ENCODE measurements around the gene F7. TPM values are rescaled to one million over a fixed set of nuclear protein-coding genes. Genes with fewer than 3 reads are reported as not detected.

The F7 gene
- total RNA-seq, result not detected in 2 replicates

DNA sequence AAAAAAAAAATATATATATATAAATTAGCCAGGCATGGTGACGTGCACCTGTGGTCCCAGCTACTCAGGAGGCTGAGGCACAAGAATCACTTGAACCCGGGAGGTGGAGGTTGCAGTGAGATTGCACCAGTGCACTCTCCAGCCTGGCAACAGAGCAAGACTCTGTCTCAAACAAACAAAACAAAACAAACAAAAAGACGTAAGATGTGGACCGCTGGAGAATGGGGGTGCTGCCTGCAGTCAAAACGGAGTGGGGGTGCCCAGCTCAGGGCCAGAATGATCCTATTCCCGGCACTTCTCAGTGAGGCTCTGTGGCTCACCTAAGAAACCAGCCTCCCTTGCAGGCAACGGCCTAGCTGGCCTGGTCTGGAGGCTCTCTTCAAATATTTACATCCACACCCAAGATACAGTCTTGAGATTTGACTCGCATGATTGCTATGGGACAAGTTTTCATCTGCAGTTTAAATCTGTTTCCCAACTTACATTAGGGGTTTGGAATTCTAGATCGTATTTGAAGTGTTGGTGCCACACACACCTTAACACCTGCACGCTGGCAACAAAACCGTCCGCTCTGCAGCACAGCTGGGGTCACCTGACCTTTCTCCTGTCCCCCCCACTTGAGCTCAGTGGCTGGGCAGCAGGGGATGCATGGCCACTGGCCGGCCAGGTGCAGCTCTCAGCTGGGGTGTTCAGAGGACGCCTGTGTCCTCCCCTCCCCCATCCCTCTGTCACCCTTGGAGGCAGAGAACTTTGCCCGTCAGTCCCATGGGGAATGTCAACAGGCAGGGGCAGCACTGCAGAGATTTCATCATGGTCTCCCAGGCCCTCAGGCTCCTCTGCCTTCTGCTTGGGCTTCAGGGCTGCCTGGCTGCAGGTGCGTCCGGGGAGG lies at the start of gene F7:
Gene F7 (plus strand): TSS at position 760 of the 889 bp plus-strand sequence. CDS start 51 bp downstream, at position 811.

GRCh38 chr13:113122550-113123225 lies 17.1 kb downstream of the F7 start, which contains the start of gene F10:
Gene F10 (plus strand): TSS chr13:113122799. CDS start chr13:113122856, 57 bp downstream.

DNA sequence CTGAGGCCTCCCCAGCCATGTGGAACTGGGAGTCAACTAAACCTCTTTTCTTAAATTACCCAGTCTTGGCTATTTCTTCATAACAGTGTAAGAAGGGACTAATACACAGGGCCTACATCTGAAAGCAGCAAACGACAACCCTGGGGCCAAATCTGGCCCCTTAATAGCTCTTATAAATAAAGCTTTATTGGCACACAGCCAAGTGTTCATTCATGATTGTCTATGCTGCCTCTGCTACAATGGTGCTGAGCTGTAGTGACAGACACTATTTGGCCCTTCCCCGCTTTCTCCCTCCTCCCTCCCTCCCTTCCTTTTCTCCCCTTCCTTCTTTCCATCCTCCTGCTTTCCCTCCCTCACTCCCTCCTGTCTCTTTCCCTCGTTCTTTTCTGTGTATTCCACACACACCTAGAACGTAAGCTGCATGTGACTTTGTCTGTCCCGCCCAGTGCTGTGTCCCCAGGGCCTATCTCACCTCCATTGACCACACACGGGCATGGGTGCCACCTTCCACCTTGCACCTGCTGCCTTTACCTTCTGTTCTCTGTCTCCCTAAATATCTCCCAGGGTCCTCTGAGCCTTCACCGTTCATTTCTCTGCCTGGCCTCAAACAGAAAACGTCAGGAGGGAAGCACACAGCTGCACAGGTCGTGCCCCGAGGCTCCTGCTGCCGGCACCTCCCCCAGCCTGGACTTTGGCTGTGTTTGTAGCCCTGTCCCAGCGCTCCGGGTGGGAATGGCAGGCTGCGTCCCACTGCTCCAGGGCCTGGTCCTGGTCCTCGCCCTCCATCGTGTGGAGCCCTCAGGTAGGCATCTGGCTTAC lies 52.5 kb downstream of the F7 start, which contains the start of gene PROZ:
Gene PROZ (plus strand): TSS at position 720 of the 819 bp plus-strand sequence. CDS start 13 bp downstream, at position 733.

Other genes starting within 250 kb of the F7 start
- gene MCF2L, start 136.6 kb upstream of the F7 start, total RNA-seq, result 1.4 TPM in 1 of 2 replicates, not detected in the other
- gene F10, start 17.0 kb downstream of the F7 start, total RNA-seq, result not detected in 2 replicates
- not detected in 2 replicates for gene PROZ, start 52.9 kb downstream of the F7 start, total RNA-seq
- 45.8 and 54.4 TPM in 2 replicates for gene PCID2, start 102.9 kb downstream of the F7 start, total RNA-seq
- gene CUL4A, start 103.8 kb downstream of the F7 start, total RNA-seq, result 186 and 195 TPM in 2 replicates
- 225 and 265 TPM in 2 replicates for gene LAMP1, start 191.4 kb downstream of the F7 start, total RNA-seq